ENCODE measurements around the gene KCTD16.

DNA sequence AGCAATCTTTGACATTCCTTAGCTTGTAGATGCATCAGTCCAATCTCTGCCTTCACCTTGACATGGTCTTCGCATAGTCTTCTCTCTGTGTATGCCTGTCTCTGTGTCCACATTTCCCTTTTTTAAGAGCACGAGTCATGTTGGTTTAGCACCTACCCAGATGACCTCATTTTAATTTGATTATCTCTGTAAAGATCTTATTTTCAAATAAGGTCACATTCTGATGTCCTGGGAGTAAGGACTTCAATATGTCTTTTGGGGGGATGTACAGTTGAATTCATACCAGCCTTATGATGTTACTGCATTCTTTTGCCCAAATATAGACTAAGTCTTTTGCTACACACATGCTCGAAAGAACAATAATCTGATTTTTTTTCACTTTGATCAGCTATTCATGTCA is 6.9 kb downstream of the KCTD16 start:
- TF ChIP-seq, protein P1, sequence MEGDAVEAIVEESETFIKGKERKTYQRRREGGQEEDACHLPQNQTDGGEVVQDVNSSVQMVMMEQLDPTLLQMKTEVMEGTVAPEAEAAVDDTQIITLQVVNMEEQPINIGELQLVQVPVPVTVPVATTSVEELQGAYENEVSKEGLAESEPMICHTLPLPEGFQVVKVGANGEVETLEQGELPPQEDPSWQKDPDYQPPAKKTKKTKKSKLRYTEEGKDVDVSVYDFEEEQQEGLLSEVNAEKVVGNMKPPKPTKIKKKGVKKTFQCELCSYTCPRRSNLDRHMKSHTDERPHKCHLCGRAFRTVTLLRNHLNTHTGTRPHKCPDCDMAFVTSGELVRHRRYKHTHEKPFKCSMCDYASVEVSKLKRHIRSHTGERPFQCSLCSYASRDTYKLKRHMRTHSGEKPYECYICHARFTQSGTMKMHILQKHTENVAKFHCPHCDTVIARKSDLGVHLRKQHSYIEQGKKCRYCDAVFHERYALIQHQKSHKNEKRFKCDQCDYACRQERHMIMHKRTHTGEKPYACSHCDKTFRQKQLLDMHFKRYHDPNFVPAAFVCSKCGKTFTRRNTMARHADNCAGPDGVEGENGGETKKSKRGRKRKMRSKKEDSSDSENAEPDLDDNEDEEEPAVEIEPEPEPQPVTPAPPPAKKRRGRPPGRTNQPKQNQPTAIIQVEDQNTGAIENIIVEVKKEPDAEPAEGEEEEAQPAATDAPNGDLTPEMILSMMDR (conservative IDR thresholded peaks at IDR 0.05; ENCODE audit: low read length), result no peak
- TF ChIP-seq EZH2phosphoT487 (IDR thresholded peaks at IDR 0.05; ENCODE audit: borderline replicate concordance, low read depth, low read length), result no peak

All from OCI-LY7 (cell line).